A673 (cell line): Measurements from ENCODE around the gene NHSL1. TPM values are rescaled to one million over a fixed set of nuclear protein-coding genes. Genes with fewer than 3 reads are reported as not detected.
A peak's percentile ranks its signal among the peaks of the same experiment; 100 is the strongest.

Experiments
- Bru-seq: library from RNA; stranded (reverse); fragments of 400-500 nt; gene quantifications from one replicate; lab custom pipeline; 2021; lab: Mats Ljungman, UMichigan
- BruChase-seq, 2 experiments: library from RNA; stranded (reverse); fragments of 400-500 nt; gene quantifications; one replicate each; lab custom pipeline; 2021; lab: Mats Ljungman, UMichigan
- BruUV-seq: library from RNA; stranded (reverse); fragments of 400-500 nt; replicated peaks from 2 replicates; lab custom pipeline; 2021; lab: Mats Ljungman, UMichigan
- CTCF ChIA-PET: fragments of 300-600 bp; sonication (Branson Sonifier 250); formaldehyde crosslinking; loops from one replicate; lab custom pipeline; 2022; ENCODE audit warnings: antibody characterized with exemption; lab: Charles Lee
- POLR2A ChIA-PET: fragments of 300-600 bp; sonication (Branson Sonifier 250); formaldehyde crosslinking; loops from one replicate; lab custom pipeline; 2022; ENCODE audit warnings: antibody characterized with exemption; ENCODE audit not compliant: low non-redundant PET; lab: Charles Lee
- DNase-seq: peaks from one replicate; pipeline ENCODE4 v3.0.0-alpha.2; 2015; ENCODE audit warnings: low spot score
- H3K27ac ChIP-seq: fragments of 200-600 bp; sonication (generic); 2 replicates; pipeline ENCODE4 v1.5.1; 2016; ENCODE audit warnings: mixed run types, low read depth, mild to moderate bottlenecking, mixed read lengths, antibody characterized with exemption, low read length; ENCODE audit not compliant: poor library complexity, severe bottlenecking
- H3K27me3 ChIP-seq: fragments of 200-600 bp; sonication (generic); replicated peaks from 2 replicates; pipeline ENCODE4 v1.6.1; 2017; ENCODE audit warnings: mixed run types, low read depth, mild to moderate bottlenecking, mixed read lengths, antibody characterized with exemption, low read length; ENCODE audit not compliant: insufficient read depth, poor library complexity
- H3K36me3 ChIP-seq: fragments of 200-600 bp; sonication (generic); 2 replicates; pipeline ENCODE4 v1.6.1; 2016; ENCODE audit warnings: mixed run types, mild to moderate bottlenecking, mixed read lengths, antibody characterized with exemption, low read length; ENCODE audit not compliant: insufficient read depth, poor library complexity, severe bottlenecking
- H3K4me1 ChIP-seq: fragments of 200-600 bp; sonication (generic); 2 replicates; pipeline ENCODE4 v1.6.1; 2017; ENCODE audit warnings: mixed run types, mild to moderate bottlenecking, mixed read lengths, antibody characterized with exemption, low read length; ENCODE audit not compliant: insufficient read depth, poor library complexity, severe bottlenecking
- H3K4me3 ChIP-seq: fragments of 200-600 bp; sonication (generic); 2 replicates; pipeline ENCODE4 v1.5.1; 2016; ENCODE audit warnings: low read depth, mixed run types, mild to moderate bottlenecking, mixed read lengths, low read length; ENCODE audit not compliant: poor library complexity, severe bottlenecking
- H3K9me3 ChIP-seq: fragments of 200-600 bp; sonication (generic); 2 replicates; pipeline ENCODE4 v1.6.1; 2016; ENCODE audit warnings: mixed run types, low read depth, mild to moderate bottlenecking, mixed read lengths, antibody characterized with exemption, low read length; ENCODE audit not compliant: poor library complexity, severe bottlenecking
- EZH2 ChIP-seq: fragments of 200-600 bp; sonication (generic); IDR thresholded peaks from 2 replicates; pipeline ENCODE4 v1.6.1; 2017; ENCODE audit warnings: borderline replicate concordance, low read depth, mild to moderate bottlenecking, mixed read lengths, antibody characterized with exemption, low read length; ENCODE audit not compliant: poor library complexity, severe bottlenecking
- intact Hi-C: fragments of 100-400 bp; cut with micrococcal nuclease; formaldehyde crosslinking; loops from one replicate; pipeline ENCODE4 v1.10.0; 2022; ENCODE audit not compliant: unreplicated experiment
- long read RNA-seq: library from polyadenylated mRNA; stranded (forward); transcript quantifications from one replicate; pipeline ENCODE4 v2.0.0, GENCODE V29; 2022
- total RNA-seq: library from RNA; stranded (reverse); gene quantifications from 2 replicates; pipeline ENCODE4 v1.2.3, GENCODE V29; 2021
- TF ChIP-seq, protein P1 (sequence below): fragments of 300-800, 200-600 bp; sonication (generic); conservative IDR thresholded peaks from 2 replicates; pipeline ENCODE4 v1.5.1; 2017; ENCODE audit warnings: low read depth, mild to moderate bottlenecking, antibody characterized with exemption, low read length, moderate library complexity, mixed read lengths

NHSL1 gene, protein sequence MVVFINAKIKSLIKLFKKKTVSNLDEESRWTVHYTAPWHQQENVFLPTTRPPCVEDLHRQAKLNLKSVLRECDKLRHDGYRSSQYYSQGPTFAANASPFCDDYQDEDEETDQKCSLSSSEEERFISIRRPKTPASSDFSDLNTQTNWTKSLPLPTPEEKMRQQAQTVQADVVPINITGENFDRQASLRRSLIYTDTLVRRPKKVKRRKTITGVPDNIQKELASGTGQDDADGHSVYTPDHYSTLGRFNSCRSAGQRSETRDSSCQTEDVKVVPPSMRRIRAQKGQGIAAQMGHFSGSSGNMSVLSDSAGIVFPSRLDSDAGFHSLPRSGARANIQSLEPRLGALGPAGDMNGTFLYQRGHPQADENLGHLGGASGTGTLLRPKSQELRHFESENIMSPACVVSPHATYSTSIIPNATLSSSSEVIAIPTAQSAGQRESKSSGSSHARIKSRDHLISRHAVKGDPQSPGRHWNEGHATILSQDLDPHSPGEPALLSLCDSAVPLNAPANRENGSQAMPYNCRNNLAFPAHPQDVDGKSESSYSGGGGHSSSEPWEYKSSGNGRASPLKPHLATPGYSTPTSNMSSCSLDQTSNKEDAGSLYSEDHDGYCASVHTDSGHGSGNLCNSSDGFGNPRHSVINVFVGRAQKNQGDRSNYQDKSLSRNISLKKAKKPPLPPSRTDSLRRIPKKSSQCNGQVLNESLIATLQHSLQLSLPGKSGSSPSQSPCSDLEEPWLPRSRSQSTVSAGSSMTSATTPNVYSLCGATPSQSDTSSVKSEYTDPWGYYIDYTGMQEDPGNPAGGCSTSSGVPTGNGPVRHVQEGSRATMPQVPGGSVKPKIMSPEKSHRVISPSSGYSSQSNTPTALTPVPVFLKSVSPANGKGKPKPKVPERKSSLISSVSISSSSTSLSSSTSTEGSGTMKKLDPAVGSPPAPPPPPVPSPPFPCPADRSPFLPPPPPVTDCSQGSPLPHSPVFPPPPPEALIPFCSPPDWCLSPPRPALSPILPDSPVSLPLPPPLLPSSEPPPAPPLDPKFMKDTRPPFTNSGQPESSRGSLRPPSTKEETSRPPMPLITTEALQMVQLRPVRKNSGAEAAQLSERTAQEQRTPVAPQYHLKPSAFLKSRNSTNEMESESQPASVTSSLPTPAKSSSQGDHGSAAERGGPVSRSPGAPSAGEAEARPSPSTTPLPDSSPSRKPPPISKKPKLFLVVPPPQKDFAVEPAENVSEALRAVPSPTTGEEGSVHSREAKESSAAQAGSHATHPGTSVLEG (N-terminal part only)
- total RNA-seq, result 29.5 and 33.1 TPM in 2 replicates
- percentile 84 among the genes with signal in this experiment for Bru-seq, nascent RNA
- BruChase-seq, experiment 1, labeled RNA remaining after a 2-hour chase, result percentile 71 among the genes with signal in this experiment
- BruChase-seq, experiment 2, labeled RNA remaining after a 6-hour chase, result percentile 68 among the genes with signal in this experiment
- long read RNA-seq, partial matches to known transcripts, result 2 of 6 reads
- long read RNA-seq, other reads (novel, unspliced or antisense), result 3 of 6 reads

- intact Hi-C loops, result no loop called here
- Histone ChIP-seq H3K27ac (no peak within 1 kb of the TSS), H3K9me3 (no peaks in the 10 kb centered on the region), H3K4me1 (peaks cover 18% of the 10 kb centered on the region), H3K4me3 (peak within 1 kb of the TSS; percentile 1), H3K36me3 (peaks cover 4% of the 10 kb centered on the region), H3K27me3 (no peaks in the 10 kb centered on the region)
- ChIA-PET POLR2A (no interaction called here), CTCF (no interaction called here)
- peak; percentile 38 for DNase-seq
- TF ChIP-seq, protein P1, sequence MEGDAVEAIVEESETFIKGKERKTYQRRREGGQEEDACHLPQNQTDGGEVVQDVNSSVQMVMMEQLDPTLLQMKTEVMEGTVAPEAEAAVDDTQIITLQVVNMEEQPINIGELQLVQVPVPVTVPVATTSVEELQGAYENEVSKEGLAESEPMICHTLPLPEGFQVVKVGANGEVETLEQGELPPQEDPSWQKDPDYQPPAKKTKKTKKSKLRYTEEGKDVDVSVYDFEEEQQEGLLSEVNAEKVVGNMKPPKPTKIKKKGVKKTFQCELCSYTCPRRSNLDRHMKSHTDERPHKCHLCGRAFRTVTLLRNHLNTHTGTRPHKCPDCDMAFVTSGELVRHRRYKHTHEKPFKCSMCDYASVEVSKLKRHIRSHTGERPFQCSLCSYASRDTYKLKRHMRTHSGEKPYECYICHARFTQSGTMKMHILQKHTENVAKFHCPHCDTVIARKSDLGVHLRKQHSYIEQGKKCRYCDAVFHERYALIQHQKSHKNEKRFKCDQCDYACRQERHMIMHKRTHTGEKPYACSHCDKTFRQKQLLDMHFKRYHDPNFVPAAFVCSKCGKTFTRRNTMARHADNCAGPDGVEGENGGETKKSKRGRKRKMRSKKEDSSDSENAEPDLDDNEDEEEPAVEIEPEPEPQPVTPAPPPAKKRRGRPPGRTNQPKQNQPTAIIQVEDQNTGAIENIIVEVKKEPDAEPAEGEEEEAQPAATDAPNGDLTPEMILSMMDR, result no peak
- no peak for TF ChIP-seq EZH2
- BruUV-seq, result no TSS peak
These were observed at the start of gene NHSL1 for GRCh38 chr6:138499303-138500018. Gene NHSL1 (minus strand): TSS chr6:138499494. CDS start chr6:138499290, 204 bp downstream.

DNA sequence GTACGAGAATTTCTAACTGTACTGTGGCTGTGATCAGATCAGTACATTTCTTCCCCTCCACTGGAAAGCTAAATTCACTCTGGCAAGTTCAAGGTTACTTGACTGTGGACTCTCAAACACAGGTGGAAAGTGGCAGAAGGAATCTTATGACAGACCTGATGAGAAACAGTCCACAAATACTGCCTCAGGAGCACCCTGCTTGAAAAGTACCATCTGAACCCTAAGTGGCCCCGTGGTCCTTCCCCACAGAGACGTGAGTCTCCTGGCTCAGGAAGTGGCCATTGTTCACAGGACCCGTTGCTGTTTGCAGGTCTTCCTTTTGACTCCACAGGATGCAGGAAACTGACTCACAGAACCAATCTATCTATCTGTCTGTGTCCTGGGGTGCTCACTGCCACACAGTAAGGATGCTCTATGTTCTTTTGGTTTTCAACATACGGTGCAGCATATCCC lies 47.5 kb upstream of the NHSL1 start:
- Histone ChIP-seq H3K4me3 (no peak overlapping the region), H3K36me3 (no peaks in the 10 kb centered on the region), H3K9me3 (no peaks in the 10 kb centered on the region), H3K27ac (peak overlapping the region; percentile 17), H3K27me3 (no peaks in the 10 kb centered on the region), H3K4me1 (peaks cover 53% of the 10 kb centered on the region)
- TF ChIP-seq, protein P1, result no peak
- TF ChIP-seq EZH2, result no peak
- ChIA-PET CTCF (no interaction called here), POLR2A (no interaction called here)
- no TSS peak for BruUV-seq
- intact Hi-C loops, result no loop called here
- DNase-seq, result peak; percentile 95
